ENCODE measurements around the gene SCYL1.

- no peak for TF ChIP-seq CTCF (IDR thresholded peaks at IDR 0.05)
- TF ChIP-seq EZH2 (IDR thresholded peaks at IDR 0.05; ENCODE audit: borderline replicate concordance, insufficient read depth, low read depth, low read length, poor library complexity, severe bottlenecking) = no peak
These were observed 24.3 kb upstream of the SCYL1 start for GRCh38 chr11:65500387-65501185.

Data from B cell (primary cell).